Neural progenitor cell (in vitro differentiated cells): Measurements from ENCODE around the gene CSDE1. TPM values are rescaled to one million over a fixed set of nuclear protein-coding genes. Genes with fewer than 3 reads are reported as not detected.

ENCODE experiments used
- DNase-seq: peaks from one replicate; pipeline ENCODE4 v3.0.0-alpha.2; 2016; ENCODE audit warnings: low spot score
- H2AFZ ChIP-seq: fragments of 200-600 bp; sonication (generic); replicated peaks from 2 replicates; pipeline ENCODE4 v1.6.1; 2016; ENCODE audit warnings: antibody characterized with exemption
- H3F3A ChIP-seq: fragments of 200-600 bp; sonication (generic); 2 replicates; pipeline ENCODE4 v1.6.1; 2016; ENCODE audit warnings: antibody characterized with exemption, low read depth
- H3K27ac ChIP-seq: fragments of 200-600 bp; sonication (generic); 2 replicates; pipeline ENCODE4 v1.5.1; 2016; ENCODE audit warnings: mild to moderate bottlenecking
- H3K27me3 ChIP-seq: fragments of 200-600 bp; sonication (generic); 2 replicates; pipeline ENCODE4 v1.6.1; 2016; ENCODE audit warnings: mild to moderate bottlenecking, moderate library complexity
- H3K36me3 ChIP-seq: fragments of 200-600 bp; sonication (generic); 2 replicates; pipeline ENCODE4 v1.5.1; 2016
- H3K4me1 ChIP-seq: fragments of 200-600 bp; sonication (generic); 2 replicates; pipeline ENCODE4 v1.6.1; 2016; ENCODE audit warnings: mixed run types
- H3K4me2 ChIP-seq: fragments of 200-600 bp; sonication (generic); 2 replicates; pipeline ENCODE4 v1.6.1; 2016
- H3K4me3 ChIP-seq: fragments of 200-600 bp; sonication (generic); 2 replicates; pipeline ENCODE4 v1.5.1; 2016
- H3K79me2 ChIP-seq: fragments of 200-600 bp; sonication (generic); 2 replicates; pipeline ENCODE4 v1.6.1; 2016; ENCODE audit warnings: low read depth
- H3K9ac ChIP-seq: fragments of 200-600 bp; sonication (generic); 2 replicates; pipeline ENCODE4 v1.6.1; 2016
- H3K9me3 ChIP-seq: fragments of 200-600 bp; sonication (generic); 2 replicates; pipeline ENCODE4 v1.5.1; 2016; ENCODE audit warnings: low read depth
- H4K20me1 ChIP-seq: fragments of 200-600 bp; sonication (generic); 2 replicates; pipeline ENCODE4 v1.6.1; 2016; ENCODE audit warnings: low read depth
- H3K27ac Mint-ChIP-seq: 3 replicates; pipeline ENCODE4 v1.8.0; 2021; ENCODE audit warnings: mixed read lengths
- H3K27me3 Mint-ChIP-seq: 2 replicates; pipeline ENCODE4 v1.8.0; 2022; ENCODE audit warnings: low read depth, mild to moderate bottlenecking, inconsistent platforms, moderate library complexity, mixed read lengths; ENCODE audit not compliant: insufficient read depth
- H3K36me3 Mint-ChIP-seq: 3 replicates; pipeline ENCODE4 v1.8.0; 2021; ENCODE audit warnings: mixed read lengths
- H3K4me1 Mint-ChIP-seq: 3 replicates; pipeline ENCODE4 v1.8.0; 2021; ENCODE audit warnings: mixed read lengths
- H3K4me3 Mint-ChIP-seq: 3 replicates; pipeline ENCODE4 v1.8.0; 2021; ENCODE audit warnings: mild to moderate bottlenecking, moderate library complexity, mixed read lengths
- H3K9me3 Mint-ChIP-seq: 3 replicates; pipeline ENCODE4 v1.8.0; 2020; ENCODE audit warnings: mixed read lengths
- CTCF ChIP-seq: fragments of 200-600 bp; sonication (generic); IDR thresholded peaks from 2 replicates; pipeline ENCODE4 v1.5.1; 2017; ENCODE audit warnings: antibody characterized with exemption, mild to moderate bottlenecking
- EZH2 ChIP-seq: fragments of 200-600 bp; sonication (generic); IDR thresholded peaks from 2 replicates; pipeline ENCODE4 v1.6.1; 2017; ENCODE audit warnings: antibody characterized with exemption, mild to moderate bottlenecking, moderate library complexity
- EZH2phosphoT487 ChIP-seq: fragments of 200-600 bp; sonication (generic); IDR thresholded peaks from 2 replicates; pipeline ENCODE4 v1.6.1; 2017; ENCODE audit warnings: antibody characterized with exemption
- total RNA-seq: library from RNA; depleted of rRNA; stranded (reverse); fragments of >200 nt; gene quantifications from 2 replicates; pipeline ENCODE4 v1.2.3, GENCODE V29; 2015; ENCODE audit warnings: low replicate concordance

CSDE1 gene
- total RNA-seq, 1 donor from 2014 or later, result 1,362 TPM

- DNase-seq, result no peak
- no peaks in the 10 kb centered on the region for H3K9me3 ChIP-seq
- Mint-ChIP-seq H3K9me3 (no peaks in the 10 kb centered on the region), H3K27me3 (no peaks in the 10 kb centered on the region), H3K4me3 (no peak overlapping the region), H3K27ac (no peak overlapping the region), H3K36me3 (peaks cover 7% of the 10 kb centered on the region), H3K4me1 (no peaks in the 10 kb centered on the region)
- no peaks in the 10 kb centered on the region for H4K20me1 ChIP-seq
- H3K9ac ChIP-seq, result no peak overlapping the region
- H3F3A ChIP-seq, result no peaks in the 10 kb centered on the region
- no peaks in the 10 kb centered on the region for H3K79me2 ChIP-seq
- no peaks in the 10 kb centered on the region for H3K4me1 ChIP-seq
- H3K4me2 ChIP-seq, result no peak overlapping the region
- no peak overlapping the region for H3K27ac ChIP-seq
- peaks cover 14% of the 10 kb centered on the region for H3K36me3 ChIP-seq
- no peak overlapping the region for H3K4me3 ChIP-seq
- H2AFZ ChIP-seq, result no peak overlapping the region
- H3K27me3 ChIP-seq, result no peaks in the 10 kb centered on the region
- TF ChIP-seq EZH2phosphoT487 (no peak), CTCF (no peak), EZH2 (no peak)
These were observed 14.2 kb upstream of the CSDE1 start for GRCh38 chr1:114771992-114772391.

GRCh38 chr1:114770989-114771388 lies 13.2 kb upstream of the CSDE1 start:
- Mint-ChIP-seq H3K9me3 (no peaks in the 10 kb centered on the region), H3K36me3 (peaks cover 4% of the 10 kb centered on the region), H3K4me1 (no peaks in the 10 kb centered on the region), H3K4me3 (no peak overlapping the region), H3K27ac (no peak overlapping the region), H3K27me3 (no peaks in the 10 kb centered on the region)
- no peak for TF ChIP-seq EZH2phosphoT487
- TF ChIP-seq EZH2, result no peak
- TF ChIP-seq CTCF, result no peak
- Histone ChIP-seq H4K20me1 (no peaks in the 10 kb centered on the region), H2AFZ (no peak overlapping the region), H3K27ac (no peak overlapping the region), H3K4me2 (no peak overlapping the region), H3K9ac (no peak overlapping the region), H3K79me2 (no peaks in the 10 kb centered on the region), H3K36me3 (peaks cover 14% of the 10 kb centered on the region), H3K4me3 (no peak overlapping the region), H3K27me3 (no peaks in the 10 kb centered on the region), H3K9me3 (no peaks in the 10 kb centered on the region), H3K4me1 (no peaks in the 10 kb centered on the region), H3F3A (no peaks in the 10 kb centered on the region)
- no peak for DNase-seq

- Mint-ChIP-seq H3K4me1 (no peaks in the 10 kb centered on the region), H3K9me3 (no peaks in the 10 kb centered on the region), H3K4me3 (no peak overlapping the region), H3K27ac (no peak overlapping the region), H3K27me3 (no peaks in the 10 kb centered on the region), H3K36me3 (no peaks in the 10 kb centered on the region)
- no peaks in the 10 kb centered on the region for H3K4me1 ChIP-seq
- H3K27ac ChIP-seq, result no peak overlapping the region
- no peaks in the 10 kb centered on the region for H3K79me2 ChIP-seq
- no peaks in the 10 kb centered on the region for H3K36me3 ChIP-seq
- H4K20me1 ChIP-seq, result no peaks in the 10 kb centered on the region
- H3K9ac ChIP-seq, result no peak overlapping the region
- H2AFZ ChIP-seq, result no peak overlapping the region
- H3K4me3 ChIP-seq, result no peak overlapping the region
- no peak overlapping the region for H3K4me2 ChIP-seq
- TF ChIP-seq CTCF, result peak; percentile 13
- TF ChIP-seq EZH2phosphoT487, result no peak
- no peak for TF ChIP-seq EZH2
- DNase-seq, result no peak
- no peaks in the 10 kb centered on the region for H3F3A ChIP-seq
- no peaks in the 10 kb centered on the region for H3K27me3 ChIP-seq
- no peaks in the 10 kb centered on the region for H3K9me3 ChIP-seq
These were observed 6.9 kb upstream of the CSDE1 start for GRCh38 chr1:114764689-114765088.
